GM12875 (cell line): ENCODE measurements around the gene A3GALT2.

Experiments
- H3K4me3 ChIP-seq: one replicate; pipeline ENCODE4 v1.5.1; 2011; ENCODE audit warnings: low read depth, low read length, control low read depth
- TF ChIP-seq, protein P1 (sequence below): IDR thresholded peaks from 2 replicates; pipeline ENCODE4 v1.5.1; 2011; ENCODE audit warnings: low read depth, mild to moderate bottlenecking, control low read depth, inconsistent platforms, low read length, moderate library complexity, borderline replicate concordance; ENCODE audit not compliant: insufficient read depth

The A3GALT2 gene

DNA sequence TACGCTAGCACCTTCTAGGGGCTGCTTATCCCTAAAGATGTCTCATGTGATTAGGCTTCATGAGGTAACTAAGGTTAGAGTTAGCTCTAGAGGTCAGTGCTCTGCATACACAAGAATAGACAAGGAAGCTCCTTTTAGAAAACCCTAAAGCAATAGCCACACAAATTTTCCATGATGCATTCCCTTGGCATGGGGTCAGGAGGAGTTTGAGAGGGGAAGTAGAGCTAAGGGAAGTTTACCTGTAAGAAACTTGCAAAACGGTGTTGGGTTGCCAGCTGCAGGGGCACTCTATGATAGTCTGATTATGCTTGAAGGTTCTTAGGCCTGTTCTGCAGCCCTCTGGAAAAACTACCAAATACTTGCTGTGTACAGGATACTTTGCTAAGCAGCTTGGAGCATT is 39.0 kb upstream of the A3GALT2 start:
- TF ChIP-seq, protein P1, sequence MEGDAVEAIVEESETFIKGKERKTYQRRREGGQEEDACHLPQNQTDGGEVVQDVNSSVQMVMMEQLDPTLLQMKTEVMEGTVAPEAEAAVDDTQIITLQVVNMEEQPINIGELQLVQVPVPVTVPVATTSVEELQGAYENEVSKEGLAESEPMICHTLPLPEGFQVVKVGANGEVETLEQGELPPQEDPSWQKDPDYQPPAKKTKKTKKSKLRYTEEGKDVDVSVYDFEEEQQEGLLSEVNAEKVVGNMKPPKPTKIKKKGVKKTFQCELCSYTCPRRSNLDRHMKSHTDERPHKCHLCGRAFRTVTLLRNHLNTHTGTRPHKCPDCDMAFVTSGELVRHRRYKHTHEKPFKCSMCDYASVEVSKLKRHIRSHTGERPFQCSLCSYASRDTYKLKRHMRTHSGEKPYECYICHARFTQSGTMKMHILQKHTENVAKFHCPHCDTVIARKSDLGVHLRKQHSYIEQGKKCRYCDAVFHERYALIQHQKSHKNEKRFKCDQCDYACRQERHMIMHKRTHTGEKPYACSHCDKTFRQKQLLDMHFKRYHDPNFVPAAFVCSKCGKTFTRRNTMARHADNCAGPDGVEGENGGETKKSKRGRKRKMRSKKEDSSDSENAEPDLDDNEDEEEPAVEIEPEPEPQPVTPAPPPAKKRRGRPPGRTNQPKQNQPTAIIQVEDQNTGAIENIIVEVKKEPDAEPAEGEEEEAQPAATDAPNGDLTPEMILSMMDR = no peak
- H3K4me3 ChIP-seq = no peak overlapping the region

DNA sequence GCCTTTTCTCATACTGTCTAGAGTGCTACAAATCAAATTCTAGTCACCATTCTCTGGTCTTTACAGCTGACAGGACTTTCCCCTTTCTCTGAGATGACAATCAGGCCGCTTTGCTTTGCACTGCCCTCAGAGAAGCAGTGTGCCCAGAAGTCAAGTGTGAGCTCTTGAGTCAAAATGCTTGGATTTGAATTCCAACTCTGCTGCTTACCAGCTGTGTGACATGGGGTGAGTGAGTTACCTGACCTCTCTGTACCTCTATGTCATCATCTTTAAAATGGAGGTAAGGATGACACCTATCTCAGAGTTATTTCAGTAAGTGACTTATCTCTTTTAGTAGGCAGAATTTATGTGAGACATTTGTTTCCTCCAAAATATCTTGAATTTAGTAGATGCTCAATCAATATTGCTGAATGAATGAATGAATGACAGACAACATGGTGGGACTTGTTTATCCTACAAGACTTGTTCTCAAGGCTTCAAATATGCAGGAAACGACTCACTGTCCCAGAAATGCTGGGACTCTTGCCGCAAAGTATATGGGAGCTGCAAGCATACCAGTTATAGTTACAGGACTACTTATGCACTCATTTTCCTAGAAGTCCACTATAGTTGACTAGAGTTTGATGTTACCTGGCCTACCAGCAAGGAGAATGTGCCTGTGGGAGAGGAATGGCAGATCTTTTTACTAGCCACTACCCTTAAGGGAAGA is 38.1 kb upstream of the A3GALT2 start:
- H3K4me3 ChIP-seq = no peak overlapping the region
- TF ChIP-seq, protein P1 = no peak

DNA sequence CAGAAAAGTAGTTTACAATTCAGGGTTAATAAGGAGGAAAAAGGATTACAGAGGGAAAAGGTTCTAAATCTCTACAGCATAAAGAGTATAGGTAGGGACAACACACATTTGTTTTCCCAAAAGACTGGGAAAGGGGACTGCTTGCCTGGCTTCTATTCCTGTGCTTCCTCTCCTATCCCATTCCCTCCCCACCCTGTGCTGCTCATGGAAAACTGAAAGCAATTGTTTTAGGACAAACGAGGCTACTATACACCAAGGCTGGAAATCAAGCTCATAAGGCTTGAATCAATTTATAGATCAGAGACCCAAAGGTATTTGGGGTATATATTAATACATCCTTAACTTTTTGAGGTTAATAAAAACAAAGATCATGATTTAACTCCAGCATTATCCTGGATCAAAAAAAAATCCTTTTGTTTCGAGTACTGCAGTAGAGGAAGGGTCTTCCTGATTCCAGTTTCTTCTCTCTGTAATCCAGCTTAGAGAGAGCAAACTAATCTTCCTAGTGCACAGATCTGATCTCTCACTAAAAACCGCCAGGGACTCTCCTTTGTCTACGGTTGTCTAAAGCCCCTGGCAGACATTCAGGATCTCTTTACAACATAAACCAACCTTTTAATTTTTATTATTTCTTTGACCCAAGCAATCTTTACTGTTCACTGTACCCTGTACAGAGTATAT is 37.4 kb upstream of the A3GALT2 start:
- TF ChIP-seq, protein P1 = no peak
- H3K4me3 ChIP-seq = no peak overlapping the region

DNA sequence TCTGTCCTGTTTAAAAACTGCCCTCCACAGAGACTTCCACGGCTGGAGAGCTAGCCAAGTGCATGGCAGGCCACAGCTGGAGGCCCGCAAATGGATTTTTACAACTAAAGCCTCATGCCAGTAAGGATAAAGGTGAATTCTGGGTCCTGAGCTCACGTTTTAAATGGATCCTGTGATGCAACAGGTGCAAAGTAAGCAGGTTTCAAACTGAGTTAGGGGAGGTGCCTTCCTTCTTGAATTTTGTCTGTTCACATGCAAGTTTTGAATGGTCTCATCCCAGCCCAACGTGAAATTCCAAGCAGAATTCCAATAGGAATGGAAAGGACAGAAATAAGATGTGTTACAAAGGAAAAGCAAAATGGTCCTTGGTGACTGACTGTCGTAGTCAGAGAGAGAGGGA is 36.2 kb upstream of the A3GALT2 start:
- TF ChIP-seq, protein P1 = no peak
- H3K4me3 ChIP-seq = no peak overlapping the region

DNA sequence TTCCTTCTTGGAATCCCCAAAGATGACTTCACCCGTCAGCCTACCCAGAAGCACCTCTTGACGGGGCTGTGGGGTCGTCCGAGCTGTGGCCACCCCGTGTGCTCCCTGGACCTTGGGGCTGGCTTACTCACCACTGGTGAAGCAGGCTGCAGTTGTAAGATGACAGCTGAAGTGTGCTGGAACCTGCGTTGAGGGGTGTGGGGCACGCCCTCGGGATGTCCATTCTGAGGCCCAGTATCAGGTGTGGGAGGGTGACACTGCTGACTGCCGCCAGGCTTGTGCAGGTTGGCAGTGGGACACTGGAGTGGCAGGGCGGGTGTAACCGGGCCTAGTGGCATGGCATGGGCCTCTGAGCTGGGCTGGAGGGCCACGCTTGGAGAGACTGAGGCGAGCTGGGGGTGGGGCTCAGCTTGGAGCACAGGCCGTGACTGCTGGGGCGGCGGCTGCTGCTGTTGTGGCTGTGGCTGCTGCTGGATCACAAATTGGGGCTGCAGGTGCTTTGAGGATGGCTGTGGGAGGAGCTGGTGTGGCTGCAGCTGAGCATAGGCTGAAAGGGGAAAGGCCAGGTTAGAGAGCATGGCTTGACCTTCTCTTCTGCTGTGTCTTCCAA is 33.9 kb upstream of the A3GALT2 start:
- TF ChIP-seq, protein P1 = no peak
- H3K4me3 ChIP-seq = no peak overlapping the region

DNA sequence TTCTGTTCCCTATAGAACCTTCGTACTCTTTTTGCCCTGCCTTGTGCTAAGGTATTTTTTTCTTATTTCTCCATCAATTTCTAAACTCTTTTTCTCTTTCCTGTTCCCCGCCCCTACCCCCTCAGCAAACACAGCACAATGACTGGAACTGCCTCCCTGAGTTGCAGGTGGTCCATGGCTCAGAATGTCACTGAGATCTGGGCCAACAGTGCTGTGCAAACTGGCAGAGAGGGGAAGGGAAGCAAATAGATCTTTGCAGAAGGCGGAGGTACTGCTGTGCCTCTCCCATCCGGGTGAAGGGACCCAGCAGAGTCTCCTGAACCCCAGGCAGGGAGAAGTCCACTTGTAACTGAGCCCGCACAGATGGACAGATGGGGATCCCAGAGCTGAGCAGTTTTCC is 32.6 kb upstream of the A3GALT2 start:
- no peak overlapping the region for H3K4me3 ChIP-seq
- TF ChIP-seq, protein P1 = no peak

DNA sequence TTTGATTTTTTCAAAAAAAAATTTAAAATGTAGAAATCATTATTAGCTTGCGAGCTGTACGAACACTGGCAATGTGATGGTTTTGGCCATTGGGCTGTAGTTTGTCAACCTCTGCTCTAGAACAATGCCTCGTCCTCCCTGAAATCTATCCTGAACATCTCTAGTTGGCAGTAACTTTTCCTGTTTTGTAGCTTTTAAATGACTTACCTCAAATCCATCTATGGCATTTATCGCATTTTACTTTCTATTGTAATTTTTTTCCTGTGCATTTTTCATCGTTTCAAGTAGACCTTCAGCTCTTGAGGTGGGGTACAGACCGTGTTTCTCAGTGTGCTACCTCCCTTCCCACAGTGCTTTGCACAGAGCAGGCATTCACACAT is 30.4 kb upstream of the A3GALT2 start:
- TF ChIP-seq, protein P1 = no peak
- H3K4me3 ChIP-seq = no peak overlapping the region
